Parathyroid adenoma (tissue), 2 donors: Measurements from ENCODE around the gene ADAD2.
A peak's percentile ranks its signal among the peaks of the same experiment; 100 is the strongest.

Experiments
- H2AFZ ChIP-seq: fragments of 300-600 bp; sonication (generic); one replicate; pipeline ENCODE4 v1.7.0; 2017; ENCODE audit warnings: antibody characterized with exemption, mild to moderate bottlenecking
- H3K27ac ChIP-seq: fragments of 300-600 bp; sonication (generic); one replicate; pipeline ENCODE4 v1.7.0; 2017
- H3K27me3 ChIP-seq: fragments of 300-600 bp; sonication (generic); one replicate; pipeline ENCODE4 v1.7.0; 2017; ENCODE audit warnings: low read length; ENCODE audit not compliant: control insufficient read depth, insufficient read depth
- H3K36me3 ChIP-seq: fragments of 300-600 bp; sonication (generic); one replicate; pipeline ENCODE4 v1.7.0; 2017; ENCODE audit warnings: low read length; ENCODE audit not compliant: control insufficient read depth, insufficient read depth
- H3K4me1 ChIP-seq: fragments of 300-600 bp; sonication (generic); one replicate; pipeline ENCODE4 v1.7.0; 2017; ENCODE audit warnings: control low read depth
- H3K4me2 ChIP-seq: fragments of 300-600 bp; sonication (generic); one replicate; pipeline ENCODE4 v1.7.0; 2017; ENCODE audit warnings: low read length
- H3K4me3 ChIP-seq: fragments of 300-600 bp; sonication (generic); one replicate; pipeline ENCODE4 v1.7.0; 2017; ENCODE audit warnings: low read depth, low read length
- H3K79me2 ChIP-seq: fragments of 300-600 bp; sonication (generic); one replicate; pipeline ENCODE4 v1.7.0; 2017; ENCODE audit warnings: control low read depth
- H3K9ac ChIP-seq: fragments of 300-600 bp; sonication (generic); one replicate; pipeline ENCODE4 v1.7.0; 2017; ENCODE audit warnings: mild to moderate bottlenecking
- H3K9me3 ChIP-seq: fragments of 300-600 bp; sonication (generic); one replicate; pipeline ENCODE4 v1.7.0; 2017; ENCODE audit warnings: low read length; ENCODE audit not compliant: control insufficient read depth
- CTCF ChIP-seq: fragments of 300-600 bp; sonication (generic); IDR thresholded peaks from one replicate; pipeline ENCODE4 v1.7.0; 2017; ENCODE audit warnings: antibody characterized with exemption, mild to moderate bottlenecking
- donor health status: primary hyperparathyroidism.

ADAD2 gene

DNA sequence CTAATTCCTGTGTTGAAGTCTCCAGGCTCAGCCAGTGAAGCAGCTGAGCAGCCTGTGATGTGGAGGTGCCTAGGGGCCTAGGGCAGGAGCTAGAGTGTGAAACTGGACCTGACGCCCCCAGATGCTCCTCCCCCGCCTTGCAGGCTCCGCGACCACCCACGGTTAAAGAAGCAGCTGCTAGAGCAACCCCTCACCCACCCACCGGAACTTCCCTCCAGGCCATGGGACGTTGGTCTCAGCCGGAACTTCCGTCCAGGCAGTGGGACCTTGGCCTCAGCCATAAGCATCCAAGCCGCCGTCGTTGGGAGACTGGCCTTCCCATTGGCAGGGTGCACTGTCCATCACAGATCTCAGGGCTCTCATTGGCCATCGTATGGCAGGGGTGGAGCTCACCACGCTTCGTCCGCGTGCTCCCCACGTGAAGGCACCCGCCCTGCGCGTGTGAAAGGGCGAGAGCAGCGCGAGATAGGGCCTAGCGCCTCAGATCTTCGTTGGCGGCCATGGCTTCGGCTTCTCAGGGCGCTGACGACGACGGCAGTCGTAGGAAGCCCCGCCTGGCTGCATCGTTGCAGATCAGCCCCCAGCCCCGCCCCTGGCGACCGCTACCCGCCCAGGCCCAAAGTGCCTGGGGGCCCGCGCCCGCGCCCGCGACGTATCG, at the start of gene ADAD2:
Gene ADAD2, plus strand, starts transcription at position 427 of the 658 bp plus-strand sequence. Its CDS starts 74 bp downstream, at position 501.
- Histone ChIP-seq H3K9me3 (no peaks in the 10 kb centered on the region), H3K79me2 (peaks cover 10% of the 10 kb centered on the region), H2AFZ (no peak within 1 kb of the TSS), H3K4me2 (no peak within 1 kb of the TSS), H3K27ac (no peak within 1 kb of the TSS), H3K27me3 (no peaks in the 10 kb centered on the region), H3K9ac (no peak within 1 kb of the TSS), H3K4me1 (peaks cover 5% of the 10 kb centered on the region), H3K36me3 (no peaks in the 10 kb centered on the region), H3K4me3 (no peak within 1 kb of the TSS)
- TF ChIP-seq CTCF: no peak

DNA sequence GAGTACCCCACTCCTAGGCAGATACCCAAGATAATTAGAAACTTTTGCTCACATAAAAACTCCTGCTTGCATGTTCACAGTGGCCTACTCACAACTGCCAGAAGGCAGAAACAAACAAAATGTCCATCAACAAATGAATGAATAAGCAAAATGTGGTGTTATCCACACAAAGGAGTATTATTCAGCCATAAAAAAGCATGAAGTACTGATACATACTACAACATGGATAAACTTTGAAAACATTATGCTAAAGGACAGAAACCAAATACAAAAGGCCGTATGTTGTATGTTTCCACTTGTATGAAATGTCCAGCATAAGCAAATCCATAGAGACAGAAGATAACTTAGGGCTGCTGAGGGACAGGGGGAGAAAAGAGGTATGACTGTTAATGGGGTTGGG, 47.9 kb upstream of the ADAD2 start:
- Histone ChIP-seq H3K27ac (peak overlapping the region; percentile 9), H2AFZ (no peak overlapping the region), H3K4me1 (peaks cover 10% of the 10 kb centered on the region), H3K9ac (no peak overlapping the region), H3K9me3 (no peaks in the 10 kb centered on the region), H3K4me2 (no peak overlapping the region), H3K36me3 (no peaks in the 10 kb centered on the region), H3K4me3 (no peak overlapping the region), H3K79me2 (peaks cover 7% of the 10 kb centered on the region), H3K27me3 (no peaks in the 10 kb centered on the region)
- no peak for TF ChIP-seq CTCF

- Histone ChIP-seq H3K79me2 (peaks cover 5% of the 10 kb centered on the region), H3K4me2 (peak overlapping the region; percentile 64)
These were observed 47.2 kb upstream of the ADAD2 start for GRCh38 chr16:84143784-84144199.

GRCh38 chr16:84144209-84144858, 46.6 kb upstream of the ADAD2 start:
- peaks cover 2% of the 10 kb centered on the region for H3K79me2 ChIP-seq
- H2AFZ ChIP-seq: peak overlapping the region; percentile 65
- H3K4me3 ChIP-seq: peak overlapping the region; percentile 73
- H3K27me3 ChIP-seq: no peaks in the 10 kb centered on the region
- H3K4me1 ChIP-seq: peaks cover 2% of the 10 kb centered on the region
- H3K36me3 ChIP-seq: no peaks in the 10 kb centered on the region
- TF ChIP-seq CTCF: no peak
- peak overlapping the region; percentile 47 for H3K27ac ChIP-seq
- no peaks in the 10 kb centered on the region for H3K9me3 ChIP-seq
- peak overlapping the region; percentile 24 for H3K9ac ChIP-seq
- peak overlapping the region; percentile 64 for H3K4me2 ChIP-seq

More at GRCh38 chr16:84143784-84144199, 47.2 kb upstream of the ADAD2 start:
- H3K36me3 ChIP-seq: no peaks in the 10 kb centered on the region
- H3K4me3 ChIP-seq: peak overlapping the region; percentile 73
- no peaks in the 10 kb centered on the region for H3K27me3 ChIP-seq
- no peak for TF ChIP-seq CTCF
- peaks cover 7% of the 10 kb centered on the region for H3K4me1 ChIP-seq
- H3K27ac ChIP-seq: no peak overlapping the region
- no peak overlapping the region for H3K9ac ChIP-seq
- H2AFZ ChIP-seq: peak overlapping the region; percentile 65
- no peaks in the 10 kb centered on the region for H3K9me3 ChIP-seq
